SIG-M5 (cell line): ENCODE data around the gene CTDSPL2.
"Not testable (repeated sequence)": the region's sequence is repeated elsewhere in the genome, so short reads cannot be mapped to it uniquely, and the experiment has no call there.

Experiments
- DNase-seq: peaks from one replicate; lab custom pipeline; 2025; lab: John Stamatoyannopoulos, UW

The CTDSPL2 gene

DNA sequence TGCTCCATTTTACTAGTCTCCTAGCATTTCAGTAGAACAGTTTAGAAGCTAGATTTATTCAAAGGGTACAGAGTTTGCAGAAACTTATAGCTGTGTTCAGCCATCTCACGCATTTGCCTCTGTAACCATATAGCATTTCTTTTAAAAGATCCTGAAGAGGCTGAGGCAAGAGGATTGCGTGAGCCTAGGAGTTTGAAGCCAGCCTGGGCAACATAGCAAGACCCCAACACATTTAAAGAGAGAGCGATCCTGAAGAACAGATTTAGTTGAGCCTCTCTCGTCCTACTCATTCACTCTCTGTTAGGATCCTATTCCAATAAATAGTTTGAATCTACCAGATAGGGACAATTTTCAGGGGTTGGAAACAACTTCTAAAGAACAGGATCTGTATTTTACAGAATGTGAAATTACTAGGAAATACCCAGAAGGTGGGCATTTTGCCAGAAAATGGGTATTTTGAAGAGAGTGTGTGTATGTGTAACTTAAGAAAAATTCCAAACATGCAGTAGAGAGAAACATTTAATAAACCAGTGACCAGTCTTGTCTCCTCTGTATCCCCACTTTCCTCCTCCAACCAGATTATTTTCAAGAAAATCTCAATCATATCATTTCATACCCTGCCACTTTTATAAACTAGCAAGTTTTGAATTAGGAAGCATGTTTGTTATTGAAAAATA, 114.0 kb downstream of the CTDSPL2 start:
- no peak for DNase-seq

DNA sequence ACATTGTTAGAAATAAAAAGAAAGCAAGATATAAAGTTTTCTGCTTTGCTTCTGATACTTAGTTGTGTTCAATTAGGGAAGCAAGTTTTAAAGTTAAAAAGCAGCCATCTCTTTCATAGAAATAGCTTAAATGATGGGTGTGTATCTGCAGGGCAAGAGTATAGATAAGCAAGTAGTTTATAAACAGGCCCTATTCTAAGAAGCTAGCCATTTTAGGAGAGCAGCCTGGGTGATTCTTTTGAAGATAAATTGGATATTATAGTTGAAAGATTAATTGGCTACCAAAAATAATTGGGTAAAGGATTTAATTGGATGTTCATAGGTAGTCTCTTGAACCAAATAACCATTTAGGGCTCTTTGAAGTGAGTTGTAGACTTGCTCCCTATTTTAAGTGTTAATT, 115.2 kb downstream of the CTDSPL2 start:
- DNase-seq, result no peak

DNA sequence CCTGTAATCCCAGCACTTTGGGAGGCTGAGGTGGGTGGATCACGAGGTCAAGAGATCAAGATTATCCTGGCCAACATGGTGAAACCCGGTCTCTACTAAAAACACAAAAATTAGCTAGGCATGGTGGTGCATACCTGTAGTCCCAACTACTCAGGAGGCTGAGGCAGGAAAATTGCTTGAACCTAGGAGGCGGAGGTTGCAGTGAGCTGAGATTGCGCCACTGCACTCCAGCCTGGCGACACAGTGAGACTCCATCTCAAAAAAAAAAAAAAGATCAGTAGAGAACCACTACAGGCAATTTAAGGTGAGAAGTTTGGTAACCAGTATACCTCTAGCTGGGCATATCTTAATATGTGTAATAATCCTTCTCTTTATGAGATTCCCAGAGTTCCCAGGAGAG, 117.3 kb downstream of the CTDSPL2 start:
- not testable (repeated sequence) for DNase-seq

DNA sequence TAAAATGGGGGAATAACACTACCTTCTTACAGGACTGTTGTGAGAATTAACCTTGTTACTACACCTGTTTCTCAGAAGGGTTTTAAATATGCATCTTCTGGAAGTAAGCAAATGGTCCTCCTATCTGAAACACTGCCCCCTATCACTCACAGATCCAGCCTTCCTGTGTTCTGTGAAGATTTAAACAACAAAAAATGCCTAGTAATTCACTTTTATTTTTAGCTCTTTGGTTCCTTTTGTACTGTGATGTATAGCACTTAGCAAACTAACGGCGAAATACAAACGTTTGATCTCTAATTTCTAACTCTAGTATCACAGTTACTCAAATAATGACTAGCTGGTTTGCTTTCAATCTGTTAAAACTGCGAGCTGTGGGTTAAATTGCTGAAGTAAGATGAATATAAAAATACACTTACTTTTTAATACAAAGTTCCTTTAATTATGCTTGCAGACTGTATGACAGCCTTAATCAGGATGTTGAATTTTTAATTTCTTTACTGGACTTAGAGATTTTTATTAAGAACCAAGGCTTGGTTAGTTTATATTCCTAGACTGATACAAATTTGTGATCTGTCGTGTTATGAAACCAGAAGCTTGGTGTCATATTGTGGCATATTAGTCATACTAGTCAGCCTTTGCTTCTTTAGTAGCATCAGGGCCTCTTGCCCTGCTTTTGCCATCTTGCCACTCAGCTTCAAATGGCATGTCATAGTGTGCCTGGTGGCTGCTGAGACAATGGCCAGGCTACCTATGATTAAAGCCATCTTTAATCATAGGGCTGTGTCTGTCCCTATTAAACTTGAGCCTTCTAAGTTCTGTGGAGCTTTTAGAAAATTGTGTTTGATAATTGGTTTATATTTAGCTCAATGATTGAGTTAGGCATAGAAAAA, 118.7 kb downstream of the CTDSPL2 start:
- DNase-seq, result no peak

DNA sequence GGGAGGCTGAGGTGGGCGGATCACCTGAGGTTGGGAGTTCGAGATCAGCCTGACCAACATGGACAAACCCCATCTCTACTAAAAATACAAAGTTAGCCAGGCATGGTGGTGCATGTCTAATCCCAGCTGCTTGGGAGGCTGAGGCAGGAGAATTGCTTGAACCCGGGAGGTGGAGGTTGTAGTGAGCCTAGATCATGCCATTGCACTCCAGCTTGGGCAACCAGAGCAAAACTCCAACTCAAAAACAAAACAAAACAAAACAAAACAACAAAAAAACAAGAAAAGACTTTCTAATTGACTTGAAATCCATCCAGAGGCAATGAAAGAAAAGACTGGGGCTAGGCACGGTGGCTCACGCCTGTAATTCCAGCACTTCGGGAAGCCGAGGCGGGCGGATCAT, 121.7 kb downstream of the CTDSPL2 start:
- DNase-seq, result not testable (repeated sequence)

DNA sequence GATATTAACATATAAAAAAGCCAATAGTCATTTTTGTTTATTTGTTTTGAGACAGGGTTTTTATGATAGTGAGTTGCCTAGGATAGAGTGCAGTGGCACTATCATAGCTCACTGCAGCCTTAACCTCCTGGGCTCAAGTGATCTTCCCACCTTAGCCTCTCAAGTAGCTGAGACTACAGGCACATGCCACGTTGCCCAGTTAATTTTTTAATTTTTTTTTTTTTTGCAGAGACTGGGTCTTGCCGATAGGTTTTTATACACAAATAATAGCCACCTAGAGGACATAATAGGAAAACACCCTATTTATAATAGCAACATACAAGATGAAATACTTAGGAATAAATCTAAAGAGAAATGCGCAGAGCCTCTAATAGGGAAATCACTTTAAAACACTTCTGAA, 122.8 kb downstream of the CTDSPL2 start:
- DNase-seq, result no peak

DNA sequence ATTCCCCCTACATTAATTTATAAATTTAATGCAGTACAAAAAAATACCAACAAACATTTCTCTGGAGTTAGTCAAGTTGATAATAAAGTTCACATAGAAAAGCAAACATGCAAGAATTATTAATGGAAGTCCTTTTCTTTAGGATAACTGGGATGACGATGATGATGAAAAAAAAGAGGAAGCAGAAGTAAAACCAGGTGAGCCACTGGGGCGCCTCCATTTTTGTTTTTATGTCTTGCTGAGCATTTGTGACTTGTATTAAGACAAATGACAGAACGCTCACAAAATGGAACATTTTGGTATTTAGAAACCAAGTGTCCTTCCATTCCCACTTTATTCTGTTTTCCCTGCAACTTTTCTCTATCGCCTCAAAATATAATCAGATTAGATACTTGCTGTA, 123.3 kb downstream of the CTDSPL2 start:
- no peak for DNase-seq

DNA sequence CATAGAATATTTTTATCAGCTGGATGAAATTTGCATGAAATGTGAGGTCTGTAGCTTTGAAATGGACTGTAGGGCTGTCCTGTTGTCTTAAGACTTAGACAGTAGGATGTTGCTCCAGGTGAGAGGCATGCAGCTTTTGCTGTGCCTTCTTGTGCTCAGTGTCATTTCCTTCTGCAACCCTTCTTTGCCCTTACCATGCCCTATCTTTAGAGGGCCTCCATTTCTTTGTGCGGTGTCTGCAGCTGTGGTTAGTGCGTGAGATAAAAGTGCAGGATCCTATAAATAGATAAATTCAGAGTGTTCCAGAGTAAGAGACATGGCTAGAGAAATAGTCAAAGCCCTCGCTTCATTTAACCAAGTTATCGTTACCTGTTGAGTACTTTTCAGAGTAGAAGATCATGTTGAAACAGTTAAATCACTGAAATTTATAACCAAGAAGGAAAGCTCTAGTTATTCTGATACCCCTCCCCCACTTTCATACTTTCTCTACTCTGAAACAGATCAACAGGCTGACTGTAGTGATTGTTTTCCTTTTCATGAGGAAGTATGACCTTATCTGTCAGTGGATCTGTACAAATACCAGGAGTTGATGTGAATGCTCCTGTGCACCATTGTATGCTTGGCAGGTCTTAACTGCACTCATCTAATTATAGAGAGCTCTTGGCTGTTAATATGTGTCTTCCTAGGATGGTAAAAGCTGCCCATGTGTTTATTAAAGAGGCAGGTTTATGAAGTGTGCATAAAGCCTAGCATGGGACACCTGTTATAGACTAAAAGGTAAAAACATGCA, 127.7 kb downstream of the CTDSPL2 start:
- DNase-seq, result no peak

DNA sequence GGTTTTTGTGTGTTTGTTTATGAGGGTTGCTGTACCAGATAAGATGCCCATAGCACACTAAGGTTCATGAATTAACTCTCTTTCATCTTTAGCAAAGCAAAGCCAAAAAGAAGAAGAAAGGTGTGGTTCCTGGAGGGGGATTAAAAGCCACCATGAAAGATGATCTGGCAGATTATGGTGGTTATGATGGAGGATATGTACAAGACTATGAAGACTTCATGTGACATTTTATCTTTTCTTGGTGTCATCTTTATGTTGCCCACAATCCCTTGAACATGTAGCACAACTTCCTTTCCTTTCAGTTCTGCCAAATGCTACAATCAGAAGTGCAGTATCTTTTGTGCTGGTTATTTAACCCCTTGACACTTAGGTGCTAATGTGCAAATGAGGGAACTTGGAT, 133.5 kb downstream of the CTDSPL2 start:
- DNase-seq, result not testable (repeated sequence)

DNA sequence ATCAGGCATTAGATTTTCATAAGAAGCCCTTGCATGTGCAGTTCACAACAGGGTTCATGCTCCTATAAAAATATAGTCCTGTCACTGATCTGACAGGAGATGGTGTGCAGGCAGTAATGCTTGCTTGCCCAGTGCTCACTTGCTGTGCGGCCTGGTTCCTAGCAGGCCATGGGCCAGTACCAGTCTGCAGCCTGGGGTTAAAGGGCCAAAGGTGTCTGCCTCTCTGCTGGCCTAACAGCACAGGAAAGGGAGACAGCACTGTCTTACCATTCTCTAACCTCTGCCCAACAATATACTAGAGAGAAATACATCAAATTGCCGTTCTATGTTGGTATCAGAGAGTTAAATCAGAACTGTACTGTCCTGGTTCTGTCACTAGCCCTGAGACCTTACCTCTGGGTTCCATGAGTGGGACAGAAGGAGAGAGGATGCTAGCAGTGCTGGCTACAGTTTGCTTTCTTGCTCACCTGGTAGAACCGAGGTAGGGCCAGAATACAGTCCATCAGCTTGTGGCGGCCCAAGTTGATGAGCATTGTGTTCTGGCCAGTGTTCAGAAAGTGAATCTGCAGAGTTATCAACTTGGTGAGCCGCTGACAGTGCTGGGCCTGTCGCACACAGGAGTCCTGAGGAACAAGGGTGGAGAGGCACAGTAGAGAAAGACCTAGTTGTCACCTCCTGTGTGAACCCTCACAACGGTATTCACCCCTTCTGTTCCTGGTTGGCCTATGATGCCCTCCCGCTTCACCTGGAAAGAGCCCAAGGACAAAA, 138.1 kb downstream of the CTDSPL2 start:
- DNase-seq, result no peak

DNA sequence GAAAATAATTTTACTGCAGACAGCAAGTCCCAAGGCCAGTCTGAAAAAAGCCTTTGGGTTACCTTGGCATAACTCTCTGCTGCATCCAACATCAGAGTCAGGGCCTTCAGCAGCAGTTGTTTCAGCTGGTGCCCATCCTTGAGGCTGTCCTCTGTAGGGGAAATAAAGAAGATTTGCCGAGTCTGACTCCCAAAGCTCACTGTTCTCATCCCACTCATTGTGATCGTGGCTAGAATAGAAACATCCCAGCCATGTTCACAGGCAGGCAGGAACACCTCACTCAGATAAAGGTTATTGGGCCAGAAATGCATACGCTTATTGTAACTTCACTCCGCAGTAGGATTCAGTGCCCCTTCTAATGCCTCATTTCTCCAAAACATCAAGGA, 138.7 kb downstream of the CTDSPL2 start:
- DNase-seq, result no peak

DNA sequence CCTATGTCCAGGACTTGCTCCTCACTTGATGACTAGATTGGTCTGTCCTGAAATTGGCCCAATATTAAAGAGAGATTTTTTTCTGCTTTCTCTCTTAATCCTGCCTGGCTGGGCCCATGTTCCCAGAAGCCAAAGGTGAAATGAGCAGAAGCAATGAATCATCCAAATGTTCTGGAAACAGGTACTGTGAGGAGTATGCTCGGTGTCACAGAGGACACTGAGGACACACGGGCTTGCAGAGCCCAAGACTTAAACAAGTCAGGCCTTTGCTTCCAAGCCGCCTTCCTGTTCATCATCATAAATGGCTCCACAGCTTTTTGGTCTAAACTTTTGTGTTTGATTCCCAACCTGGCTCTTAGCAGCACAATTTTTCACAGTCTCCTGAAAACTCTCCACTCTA, 140.9 kb downstream of the CTDSPL2 start:
- DNase-seq, result no peak

DNA sequence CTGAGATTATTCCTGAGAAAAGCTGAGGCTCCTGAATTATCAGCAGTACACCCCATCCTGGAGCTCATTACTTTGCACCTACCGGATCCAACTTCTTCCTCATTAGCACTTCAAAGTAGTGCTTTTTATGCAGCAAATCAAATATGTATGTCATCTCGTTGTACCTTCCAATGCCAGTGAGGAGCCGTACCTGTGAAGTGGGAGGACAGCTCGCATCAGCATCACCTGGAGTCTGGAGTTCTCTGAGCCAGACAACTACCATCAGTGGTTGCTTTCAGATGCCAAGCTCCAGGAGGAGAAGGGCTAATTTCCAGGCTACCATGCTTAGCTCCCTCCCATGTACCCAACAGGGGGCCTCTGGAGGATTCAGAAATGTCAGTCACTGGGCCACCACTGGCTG, 141.9 kb downstream of the CTDSPL2 start:
- no peak for DNase-seq

DNA sequence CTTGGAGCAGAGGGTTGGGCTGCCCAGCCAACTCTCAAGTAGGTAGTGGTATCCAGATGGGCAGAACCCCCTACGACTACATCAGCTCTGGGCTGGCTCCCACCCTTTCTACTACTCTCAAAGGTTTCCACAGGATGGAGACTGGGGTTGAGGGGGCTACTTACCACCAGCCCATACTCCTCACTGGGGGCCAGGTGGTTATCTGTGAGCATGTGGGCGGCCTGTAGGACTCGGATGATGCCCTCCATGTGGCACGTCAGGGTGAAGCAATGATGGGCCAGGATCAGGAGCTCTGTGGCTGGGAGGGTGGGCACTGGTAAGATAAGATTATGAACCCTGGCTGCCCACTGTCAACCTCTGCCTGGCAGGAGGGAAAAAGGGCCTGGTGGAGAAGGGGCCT, 142.9 kb downstream of the CTDSPL2 start:
- no peak for DNase-seq

DNA sequence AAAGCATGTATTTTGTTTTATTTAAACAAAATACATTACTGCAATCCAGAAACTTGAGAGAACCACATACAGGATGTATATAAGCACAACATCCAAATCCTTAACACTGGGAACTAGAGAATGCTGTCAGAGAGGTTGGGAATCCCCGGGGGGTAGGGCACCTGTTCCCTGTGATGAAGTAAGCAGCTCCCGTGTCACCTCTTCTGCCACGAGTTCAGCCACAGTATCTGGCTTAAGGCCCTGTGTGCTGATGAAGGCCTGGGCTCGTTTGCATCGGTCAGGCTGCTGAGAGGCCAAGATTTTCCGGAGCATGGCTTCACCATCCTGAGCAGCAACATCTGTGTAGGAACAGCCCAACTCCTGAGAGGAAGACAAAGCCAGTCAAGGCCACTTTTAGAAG, 146.0 kb downstream of the CTDSPL2 start:
- DNase-seq, result no peak

DNA sequence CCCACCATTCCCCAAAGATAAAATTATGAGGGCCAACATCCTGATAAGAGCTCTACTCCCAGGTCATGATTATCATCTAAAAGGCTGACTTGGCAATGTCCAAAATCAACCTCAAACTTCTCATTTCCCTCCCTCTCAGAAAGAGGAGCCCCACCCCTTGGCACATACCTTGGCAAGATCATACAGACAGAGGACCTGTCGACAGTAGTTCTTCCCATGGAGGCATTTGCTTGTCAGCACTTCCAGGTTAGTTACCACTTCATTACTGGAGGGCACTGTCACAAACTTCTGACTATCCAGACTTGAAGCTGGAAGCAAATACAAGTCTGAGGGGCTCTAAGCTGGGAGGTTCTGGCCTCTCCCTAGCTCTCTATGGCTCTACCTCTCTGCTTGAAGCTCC, 147.3 kb downstream of the CTDSPL2 start:
- DNase-seq, result no peak
